ENCODE results near the gene TTYH3. TPM values are rescaled to one million over a fixed set of nuclear protein-coding genes. Genes with fewer than 3 reads are reported as not detected.

TTYH3 gene
- total RNA-seq, 6 experiments from 2014 or later, result 10.3 to 59.3 (median 37.6) TPM

DNA sequence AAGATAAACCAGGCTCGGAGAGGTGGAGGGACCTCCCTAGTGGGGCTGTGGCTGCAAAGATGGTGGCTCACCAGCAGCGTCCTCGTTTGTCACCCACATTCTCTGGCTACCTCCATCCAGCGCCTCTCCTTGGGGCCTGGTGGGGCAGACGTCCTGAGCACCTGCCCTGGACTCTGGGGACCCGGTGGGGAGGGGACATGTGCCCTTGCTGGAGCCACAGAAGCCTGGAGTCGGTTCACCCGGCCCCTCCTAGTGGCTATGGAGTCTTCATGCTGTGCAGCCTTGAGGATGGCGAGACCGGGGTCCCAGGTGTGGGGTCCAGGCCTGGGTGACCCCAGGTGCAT, 14.5 kb downstream of the TTYH3 start:
- Histone ChIP-seq H3K27me3 (no peaks in the 10 kb centered on the region), H3K9me3 (no peaks in the 10 kb centered on the region), H3K4me1 (peaks cover 0 to 8% (median 7%) of the 10 kb centered on the region in 4 donors), H3K36me3 (no peaks in the 10 kb centered on the region), H3K4me3 (no peak overlapping the region), H3K27ac (no peak overlapping the region)
- no peak for DNase-seq
- intact Hi-C loops (cut with DNase I), result no loop called here
- WGBS (ENCODE audit: insufficient coverage, low coverage, low lambda C conversion rate, missing lambda C conversion rate), result 89% methylated on average over 6 of the region's 10 CpGs
- ATAC-seq, result no peak
- TF ChIP-seq, protein P1, sequence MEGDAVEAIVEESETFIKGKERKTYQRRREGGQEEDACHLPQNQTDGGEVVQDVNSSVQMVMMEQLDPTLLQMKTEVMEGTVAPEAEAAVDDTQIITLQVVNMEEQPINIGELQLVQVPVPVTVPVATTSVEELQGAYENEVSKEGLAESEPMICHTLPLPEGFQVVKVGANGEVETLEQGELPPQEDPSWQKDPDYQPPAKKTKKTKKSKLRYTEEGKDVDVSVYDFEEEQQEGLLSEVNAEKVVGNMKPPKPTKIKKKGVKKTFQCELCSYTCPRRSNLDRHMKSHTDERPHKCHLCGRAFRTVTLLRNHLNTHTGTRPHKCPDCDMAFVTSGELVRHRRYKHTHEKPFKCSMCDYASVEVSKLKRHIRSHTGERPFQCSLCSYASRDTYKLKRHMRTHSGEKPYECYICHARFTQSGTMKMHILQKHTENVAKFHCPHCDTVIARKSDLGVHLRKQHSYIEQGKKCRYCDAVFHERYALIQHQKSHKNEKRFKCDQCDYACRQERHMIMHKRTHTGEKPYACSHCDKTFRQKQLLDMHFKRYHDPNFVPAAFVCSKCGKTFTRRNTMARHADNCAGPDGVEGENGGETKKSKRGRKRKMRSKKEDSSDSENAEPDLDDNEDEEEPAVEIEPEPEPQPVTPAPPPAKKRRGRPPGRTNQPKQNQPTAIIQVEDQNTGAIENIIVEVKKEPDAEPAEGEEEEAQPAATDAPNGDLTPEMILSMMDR (IDR thresholded peaks at IDR 0.05), result no peak
- TF ChIP-seq POLR2A (IDR thresholded peaks at IDR 0.05), result no peak

DNA sequence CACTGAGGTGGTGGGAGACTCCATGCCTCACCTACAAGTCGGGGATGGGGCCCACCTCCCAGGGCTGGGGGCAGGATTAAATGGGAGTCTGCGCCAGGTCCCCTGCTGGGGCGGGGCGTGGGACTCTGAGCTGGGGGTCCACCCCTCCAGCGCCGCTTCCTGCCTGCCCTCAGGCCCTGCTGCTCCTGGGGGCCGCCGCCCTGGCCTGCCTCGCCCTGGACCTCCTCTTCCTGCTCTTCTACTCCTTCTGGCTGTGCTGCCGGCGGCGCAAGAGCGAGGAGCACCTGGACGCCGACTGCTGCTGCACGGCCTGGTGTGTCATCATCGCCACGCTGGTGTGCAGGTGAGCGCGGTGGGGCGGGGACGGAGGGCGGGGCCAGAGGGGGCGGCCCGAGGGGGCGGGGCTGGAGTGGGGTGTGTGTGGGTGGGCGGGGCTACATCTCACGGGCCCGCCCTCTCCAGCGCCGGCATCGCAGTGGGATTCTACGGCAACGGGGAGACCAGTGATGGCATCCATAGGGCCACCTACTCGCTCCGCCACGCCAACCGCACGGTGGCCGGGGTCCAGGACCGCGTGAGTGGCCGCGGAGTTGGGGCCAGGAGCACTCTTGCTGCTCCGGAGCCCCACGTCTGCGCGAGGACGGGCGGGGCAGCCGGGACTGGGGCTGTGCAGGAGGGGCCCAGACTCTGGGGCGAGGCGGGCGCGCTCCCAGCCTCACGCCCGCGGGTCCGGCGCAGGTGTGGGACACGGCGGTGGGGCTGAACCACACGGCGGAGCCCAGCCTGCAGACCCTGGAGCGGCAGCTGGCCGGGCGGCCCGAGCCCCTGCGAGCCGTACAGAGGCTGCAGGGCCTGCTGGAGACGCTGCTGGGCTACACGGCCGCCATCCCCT, 15.1 kb downstream of the TTYH3 start:
- peak in 1 of 3 donors; percentile 53 for DNase-seq
- Histone ChIP-seq H3K9me3 (no peaks in the 10 kb centered on the region), H3K4me3 (no peak overlapping the region), H3K4me1 (peaks cover 0 to 4% (median 2%) of the 10 kb centered on the region in 4 donors), H3K27me3 (no peaks in the 10 kb centered on the region), H3K36me3 (no peaks in the 10 kb centered on the region), H3K27ac (no peak overlapping the region)
- TF ChIP-seq, protein P1 (IDR thresholded peaks at IDR 0.05), result no peak
- TF ChIP-seq POLR2A (IDR thresholded peaks at IDR 0.05), result no peak
- 89% methylated on average over 9 of the region's 73 CpGs for WGBS (ENCODE audit: insufficient coverage, low coverage, low lambda C conversion rate, missing lambda C conversion rate)
- ATAC-seq, result no peak
- intact Hi-C loops (cut with DNase I), result no loop called here

DNA sequence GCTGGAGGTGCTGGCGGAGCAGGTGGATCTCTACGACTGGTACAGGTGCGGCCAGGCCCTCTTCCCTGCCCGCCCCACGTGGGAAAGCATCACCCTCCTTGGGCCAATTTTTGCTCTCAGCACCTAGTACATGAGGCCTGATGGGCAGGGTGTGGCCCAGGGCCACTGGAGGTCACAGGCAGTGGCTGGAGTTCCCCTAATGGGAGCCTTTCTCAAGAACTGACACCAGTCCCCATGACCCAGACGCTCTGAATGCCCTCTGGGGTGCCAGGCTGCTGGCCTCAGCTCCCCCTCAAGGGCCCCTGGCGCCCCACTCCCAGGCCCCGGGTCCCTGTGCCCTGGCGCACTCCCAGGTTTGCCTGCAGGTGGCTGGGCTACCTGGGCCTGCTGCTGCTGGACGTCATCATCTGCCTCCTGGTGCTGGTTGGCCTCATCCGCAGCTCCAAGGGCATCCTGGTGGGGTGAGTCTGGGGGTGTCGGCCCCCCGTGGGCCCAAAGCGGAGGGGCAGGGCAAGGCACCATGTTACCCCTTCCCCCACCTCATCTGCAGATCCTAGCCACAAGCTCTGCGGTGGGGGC, 15.9 kb downstream of the TTYH3 start:
- H3K27me3 ChIP-seq, result no peaks in the 10 kb centered on the region
- no peak overlapping the region for H3K4me3 ChIP-seq
- DNase-seq (peak in 1 of 3 donors; percentile 29), ATAC-seq (peak; percentile 4 to 61 (median 24))
- H3K27ac ChIP-seq, result no peak overlapping the region
- no peaks in the 10 kb centered on the region for H3K9me3 ChIP-seq
- 100% methylated on average over 1 of the region's 15 CpGs for WGBS (ENCODE audit: insufficient coverage, low coverage, low lambda C conversion rate, missing lambda C conversion rate)
- no peaks in the 10 kb centered on the region for H3K36me3 ChIP-seq
- H3K4me1 ChIP-seq, result no peaks in the 10 kb centered on the region
- TF ChIP-seq, protein P1 (IDR thresholded peaks at IDR 0.05), result no peak
- TF ChIP-seq POLR2A (IDR thresholded peaks at IDR 0.05), result no peak
- intact Hi-C loops (cut with DNase I), result no loop called here

DNA sequence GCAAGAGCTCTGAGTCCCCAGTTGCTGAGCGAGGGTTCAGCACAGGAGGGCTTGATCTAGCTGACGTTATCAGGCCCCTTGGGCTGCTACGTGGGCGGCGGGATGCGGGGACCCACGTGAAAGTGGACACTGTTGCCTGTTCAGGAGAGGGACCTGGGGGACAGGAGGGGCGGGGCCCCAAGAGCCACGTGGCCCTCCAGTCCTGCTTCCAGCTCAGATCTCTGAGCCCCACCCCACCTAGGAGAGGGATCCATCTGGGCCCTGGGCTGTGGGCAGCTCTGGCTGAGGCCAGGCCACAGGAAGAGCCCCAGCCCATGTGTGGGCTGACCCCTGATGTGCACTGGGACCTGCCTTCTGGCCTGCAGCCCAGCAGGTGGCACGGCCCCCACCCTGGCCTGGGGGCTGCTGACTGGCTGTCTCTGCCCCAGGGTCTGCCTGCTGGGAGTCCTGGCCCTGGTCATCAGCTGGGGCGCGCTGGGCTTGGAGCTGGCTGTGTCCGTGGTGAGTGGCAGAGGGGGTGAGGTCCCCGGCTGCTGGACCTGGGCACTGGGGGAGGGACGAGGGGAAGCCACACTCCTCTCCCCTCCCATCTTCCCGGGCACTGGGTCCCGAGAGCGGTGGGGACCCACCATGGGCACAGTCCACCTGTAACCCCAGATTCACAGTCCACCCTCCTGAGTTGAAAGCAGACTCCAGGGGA, 17.5 kb downstream of the TTYH3 start:
- Histone ChIP-seq H3K4me3 (no peak overlapping the region), H3K36me3 (no peaks in the 10 kb centered on the region), H3K27me3 (no peaks in the 10 kb centered on the region), H3K27ac (no peak overlapping the region), H3K9me3 (no peaks in the 10 kb centered on the region), H3K4me1 (no peaks in the 10 kb centered on the region)
- WGBS (ENCODE audit: insufficient coverage, low coverage, low lambda C conversion rate, missing lambda C conversion rate), result no CpG with 5 or more reads among the region's 18 CpGs
- DNase-seq (peak in 1 of 3 donors; percentile 15), ATAC-seq (no peak)
- no peak for TF ChIP-seq POLR2A (IDR thresholded peaks at IDR 0.05)
- TF ChIP-seq, protein P1 (IDR thresholded peaks at IDR 0.05), result no peak
- intact Hi-C loops (cut with DNase I), result no loop called here

Measured in right lobe of liver (tissue), 6 donors.